SK-N-SH (cell line): Measurements from ENCODE around the gene PWWP2B.

Experiments used
- CTCF ChIP-seq: fragments of 200-600 bp; sonication (generic); IDR thresholded peaks from 2 replicates; pipeline ENCODE4 v1.6.1; 2017; ENCODE audit warnings: antibody characterized with exemption, mild to moderate bottlenecking, moderate library complexity
- EP300 ChIP-seq, 2 experiments: IDR thresholded peaks; 2 replicates each; pipeline versions ENCODE4 v1.4.0 to v1.6.1; 2012; ENCODE audit warnings: borderline replicate concordance in 1 of 2, low read depth in 1 of 2, low read length in 1 of 2
- FOXM1 ChIP-seq: IDR thresholded peaks from 2 replicates; pipeline ENCODE4 v1.4.0; 2012; ENCODE audit warnings: low read depth, mild to moderate bottlenecking
- NFIC ChIP-seq: IDR thresholded peaks from 2 replicates; pipeline ENCODE4 v1.4.0; 2012; ENCODE audit warnings: borderline replicate concordance
- NRF1 ChIP-seq: IDR thresholded peaks from 2 replicates; pipeline ENCODE4 v1.6.1; 2012; ENCODE audit warnings: low read depth, mild to moderate bottlenecking, low read length
- POLR2AphosphoS5 ChIP-seq: IDR thresholded peaks from 2 replicates; pipeline ENCODE4 v1.6.1; 2012; ENCODE audit warnings: low read depth, low read length
- RAD21 ChIP-seq: IDR thresholded peaks from 2 replicates; pipeline ENCODE4 v1.6.1; 2012; ENCODE audit warnings: mild to moderate bottlenecking, low read length
- REST ChIP-seq: IDR thresholded peaks from 2 replicates; pipeline ENCODE4 v1.6.1; 2012; ENCODE audit warnings: mild to moderate bottlenecking, low read depth, low read length, moderate library complexity
- TAF1 ChIP-seq: IDR thresholded peaks from 2 replicates; pipeline ENCODE4 v1.6.1; 2012; ENCODE audit warnings: low read depth, mild to moderate bottlenecking, low read length, moderate library complexity, borderline replicate concordance
- ZBTB33 ChIP-seq: IDR thresholded peaks from 2 replicates; pipeline ENCODE4 v1.4.0; 2012; ENCODE audit warnings: low read depth, borderline replicate concordance

GRCh38 chr10:132385721-132386418, 11.1 kb upstream of the PWWP2B start:
- TF ChIP-seq CTCF = no peak
- TF ChIP-seq POLR2AphosphoS5 = no peak
- no peak for TF ChIP-seq NRF1
- no peak for TF ChIP-seq EP300 (IDR thresholded peaks at IDR 0.05; ENCODE audit: borderline replicate concordance in 1 of 2, low read depth in 1 of 2, low read length in 1 of 2)
- TF ChIP-seq FOXM1 = no peak
- TF ChIP-seq ZBTB33 = no peak
- no peak for TF ChIP-seq NFIC
- no peak for TF ChIP-seq RAD21
- no peak for TF ChIP-seq TAF1
- TF ChIP-seq REST = no peak
